Stimulated activated CD4-positive, alpha-beta T cell treated with anti-CD3 and anti-CD28 coated beads, TNF-alpha, amount 100 ng/mL, for 1 hour (primary cell): ENCODE data around the gene MBNL1.
"Not testable (repeated sequence)": the region's sequence is repeated elsewhere in the genome, so short reads cannot be mapped to it uniquely, and the experiment has no call there.

Experiments used
- DNase-seq, 3 donors: peaks; one replicate each; pipeline ENCODE4 v3.0.0-alpha.2; 2020; ENCODE audit warnings: low read depth in 3 of 3, low spot score in 1 of 3

MBNL1 gene

DNA sequence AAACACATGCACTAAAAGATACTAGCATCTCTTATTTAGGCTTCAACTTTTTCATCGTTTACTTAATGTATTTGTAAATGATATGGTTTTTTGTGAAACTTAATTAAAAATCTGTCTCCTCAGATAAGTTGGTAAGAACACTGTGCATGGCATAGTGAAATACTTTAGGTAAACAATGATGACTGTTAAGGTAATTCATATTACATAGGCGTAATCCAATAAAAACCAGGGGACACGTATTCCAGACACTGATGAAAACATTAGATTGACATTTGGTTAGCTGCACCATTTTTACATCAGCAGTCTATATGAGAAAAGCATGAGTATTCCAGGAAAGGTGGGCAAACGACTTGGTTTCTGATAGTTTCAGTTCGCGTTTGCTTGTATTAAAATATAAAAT lies 170.0 kb downstream of the MBNL1 start:
- DNase-seq = no peak

DNA sequence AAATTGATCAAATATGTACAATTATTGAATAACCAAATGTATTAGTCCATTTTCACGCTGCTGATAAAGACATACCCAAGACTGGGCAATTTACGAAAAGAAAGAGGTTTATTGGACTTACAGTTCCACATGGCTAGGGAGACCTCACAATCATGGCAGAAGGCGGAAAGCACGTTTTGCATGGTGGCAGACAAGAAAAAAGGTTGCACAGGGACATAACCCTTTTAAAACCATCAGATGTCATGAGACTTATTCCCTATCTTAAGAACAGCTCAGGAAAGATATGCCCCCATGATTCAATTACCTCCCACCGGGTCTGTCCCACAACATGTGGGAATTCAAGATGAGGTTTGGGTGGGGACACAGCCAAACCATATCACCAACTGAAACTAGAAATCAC lies 171.5 kb downstream of the MBNL1 start:
- DNase-seq = not testable (repeated sequence)

DNA sequence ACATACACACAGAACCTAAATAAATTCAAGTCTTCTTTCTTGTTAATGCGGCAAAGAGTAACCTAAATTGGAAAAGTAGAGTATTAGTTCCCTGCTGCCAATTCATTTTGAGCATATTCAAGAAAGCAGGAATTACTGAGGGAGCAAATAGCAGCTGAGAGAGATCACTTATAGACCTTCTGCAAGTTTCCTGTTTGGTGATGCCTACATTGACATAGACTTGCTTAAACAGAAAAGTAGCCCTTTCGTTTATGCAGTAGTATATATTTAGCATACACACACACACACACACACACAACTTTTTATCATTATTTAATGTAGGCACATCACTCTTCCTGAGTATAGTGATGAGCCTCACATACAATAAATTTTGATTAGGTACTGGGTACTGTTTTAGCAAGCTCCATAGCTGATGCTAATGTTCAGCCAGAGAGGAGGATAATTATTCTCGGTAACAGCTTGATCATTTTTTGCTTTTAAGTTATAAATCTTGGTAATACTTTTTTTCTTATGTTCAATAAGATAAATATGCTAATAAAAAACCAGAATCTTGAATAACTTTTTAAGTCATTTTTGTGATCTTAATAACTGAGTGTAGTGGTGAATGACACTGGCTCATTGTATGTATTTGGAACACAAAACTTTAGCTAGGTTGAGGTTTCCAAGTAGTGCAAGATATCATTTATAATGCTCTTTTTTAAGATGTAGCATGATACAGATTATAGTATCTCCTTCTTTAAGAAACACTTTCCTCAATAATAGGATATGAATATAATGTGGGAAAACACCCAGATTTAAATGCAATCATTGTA lies 174.7 kb downstream of the MBNL1 start:
- no peak for DNase-seq

DNA sequence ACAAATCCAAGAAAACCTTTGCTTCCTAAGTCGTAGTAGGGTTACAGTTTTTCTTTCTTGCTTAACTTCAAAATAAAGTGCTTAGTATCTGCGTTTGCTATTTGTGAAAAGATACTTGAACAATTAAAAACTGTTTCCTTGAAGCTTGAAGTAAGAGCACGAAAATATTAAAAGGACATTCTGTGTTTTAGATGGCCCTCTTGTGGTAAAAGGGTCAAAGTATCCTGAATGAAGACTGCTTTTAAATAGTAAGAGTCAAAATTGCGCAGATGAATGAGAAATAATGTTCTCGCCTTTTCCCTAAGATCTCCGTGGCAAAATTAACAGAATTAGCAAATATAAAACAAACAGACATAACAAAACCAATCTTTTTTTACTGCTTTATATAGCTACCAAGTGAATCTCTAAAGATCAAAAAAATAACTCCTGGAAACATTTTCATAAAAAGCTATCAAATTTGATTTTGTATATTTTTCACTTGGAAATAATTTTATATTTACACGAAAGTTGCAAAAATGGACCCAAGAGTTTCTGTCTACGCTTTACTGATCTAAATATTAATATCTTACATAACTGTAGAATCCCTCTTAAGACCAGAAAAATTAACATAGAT lies 175.4 kb downstream of the MBNL1 start:
- DNase-seq = no peak

DNA sequence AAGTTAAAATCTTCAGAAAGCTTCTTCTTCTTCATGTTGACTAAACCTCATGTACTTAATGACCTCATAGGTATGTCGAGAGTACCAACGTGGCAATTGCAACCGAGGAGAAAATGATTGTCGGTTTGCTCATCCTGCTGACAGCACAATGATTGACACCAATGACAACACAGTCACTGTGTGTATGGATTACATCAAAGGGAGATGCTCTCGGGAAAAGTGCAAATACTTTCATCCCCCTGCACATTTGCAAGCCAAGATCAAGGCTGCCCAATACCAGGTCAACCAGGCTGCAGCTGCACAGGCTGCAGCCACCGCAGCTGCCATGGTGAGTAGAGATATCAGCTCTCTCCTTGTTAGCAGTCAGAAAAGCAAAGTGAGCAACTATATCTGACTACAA lies 176.5 kb downstream of the MBNL1 start:
- DNase-seq = no peak

DNA sequence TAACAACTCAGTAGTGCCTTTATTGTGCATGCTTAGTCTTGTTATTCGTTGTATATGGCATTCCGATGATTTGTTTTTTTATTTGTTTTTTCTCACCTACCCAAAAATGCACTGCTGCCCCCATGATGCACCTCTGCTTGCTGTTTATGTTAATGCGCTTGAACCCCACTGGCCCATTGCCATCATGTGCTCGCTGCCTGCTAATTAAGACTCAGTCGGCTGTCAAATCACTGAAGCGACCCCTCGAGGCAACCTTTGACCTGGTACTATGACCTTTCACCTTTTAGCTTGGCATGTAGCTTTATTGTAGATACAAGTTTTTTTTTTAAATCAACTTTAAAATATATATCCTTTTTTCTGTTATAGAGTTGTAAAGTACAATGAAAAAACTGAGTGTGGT lies 177.8 kb downstream of the MBNL1 start:
- no peak for DNase-seq

DNA sequence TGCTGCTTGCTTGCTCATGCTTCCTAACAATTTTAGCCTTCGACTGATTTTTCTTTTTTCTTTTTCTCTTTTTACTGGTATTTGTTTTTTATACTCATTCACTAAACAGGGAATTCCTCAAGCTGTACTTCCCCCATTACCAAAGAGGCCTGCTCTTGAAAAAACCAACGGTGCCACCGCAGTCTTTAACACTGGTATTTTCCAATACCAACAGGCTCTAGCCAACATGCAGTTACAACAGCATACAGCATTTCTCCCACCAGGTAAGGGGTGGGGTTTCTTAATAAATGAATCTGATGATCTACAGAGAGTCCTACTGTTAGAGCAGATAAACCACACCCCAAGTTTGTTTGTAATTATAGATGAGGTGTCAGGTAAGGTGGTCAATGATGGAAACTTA lies 178.8 kb downstream of the MBNL1 start:
- no peak for DNase-seq

DNA sequence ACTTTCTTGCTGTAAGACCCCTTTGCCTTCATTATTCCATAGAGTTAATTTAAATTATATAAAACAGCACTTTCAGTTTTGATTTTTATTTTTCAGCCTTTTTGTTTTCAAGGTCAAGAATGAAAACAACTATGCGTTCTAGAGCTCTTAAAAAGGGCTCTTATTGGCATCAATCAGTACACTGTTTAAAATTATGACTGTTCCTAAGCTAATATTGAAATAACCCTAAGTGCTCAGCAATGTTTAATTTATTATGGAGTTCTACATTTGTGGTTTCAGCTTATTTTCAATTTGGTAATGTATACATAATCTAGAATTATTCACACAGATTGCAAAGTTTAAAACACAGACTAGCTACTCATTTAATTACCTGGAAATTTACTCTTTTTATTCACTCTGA lies 179.4 kb downstream of the MBNL1 start:
- no peak for DNase-seq

DNA sequence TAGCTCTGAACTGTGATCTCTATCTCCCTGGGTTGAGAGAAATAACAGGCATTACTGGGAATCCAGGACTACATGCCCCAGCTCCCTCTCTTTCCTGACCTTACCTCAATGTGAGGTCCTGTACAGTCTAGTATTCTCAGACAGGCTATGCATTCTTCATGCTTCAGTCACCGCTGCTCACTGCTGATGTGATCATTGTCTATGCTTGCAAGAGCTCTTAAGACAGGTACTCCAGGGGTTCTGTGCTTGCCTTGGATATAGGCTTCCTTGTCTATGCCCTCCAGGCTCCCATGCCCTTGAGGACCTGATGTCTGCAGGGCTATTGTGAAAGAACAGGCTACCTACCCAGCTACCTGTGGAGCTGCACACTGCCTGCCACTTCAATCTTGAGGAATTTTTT lies 183.6 kb downstream of the MBNL1 start:
- DNase-seq = no peak

DNA sequence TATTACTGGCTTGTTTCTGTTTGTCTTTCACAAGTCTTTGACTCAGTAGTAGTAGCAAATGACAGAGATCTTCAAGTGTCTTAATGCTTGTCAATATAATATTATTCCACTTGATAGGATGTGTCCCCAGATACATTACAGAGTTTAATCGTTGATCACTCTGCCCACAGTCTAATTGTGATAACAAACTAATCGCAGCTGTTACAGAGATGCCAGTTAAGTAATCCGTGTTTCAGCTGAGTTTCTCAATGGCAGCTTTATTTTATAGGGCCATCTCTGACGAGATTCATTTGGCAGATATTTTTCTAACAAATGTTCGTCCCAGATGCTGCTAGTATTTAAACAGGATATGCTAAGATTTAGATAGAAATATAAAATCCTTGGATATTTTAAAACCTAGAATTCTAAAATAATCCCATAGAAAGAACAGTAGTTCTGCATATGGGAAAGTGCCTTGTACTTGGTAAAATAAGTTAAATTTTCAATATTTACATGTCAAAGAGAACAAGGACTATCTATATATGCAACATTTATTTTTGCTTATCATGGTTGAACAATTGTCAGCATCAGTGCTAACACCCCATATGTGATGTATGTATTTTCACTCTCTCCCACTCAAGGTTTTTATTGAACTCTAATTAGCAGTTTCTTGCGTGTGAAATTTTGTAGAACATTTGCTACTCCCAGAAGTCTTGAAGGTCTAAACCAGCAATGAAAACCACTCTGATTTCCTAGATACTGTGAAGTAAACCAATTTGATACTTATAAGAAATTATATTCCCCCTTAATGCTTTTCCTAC lies 185.5 kb downstream of the MBNL1 start:
- no peak for DNase-seq

DNA sequence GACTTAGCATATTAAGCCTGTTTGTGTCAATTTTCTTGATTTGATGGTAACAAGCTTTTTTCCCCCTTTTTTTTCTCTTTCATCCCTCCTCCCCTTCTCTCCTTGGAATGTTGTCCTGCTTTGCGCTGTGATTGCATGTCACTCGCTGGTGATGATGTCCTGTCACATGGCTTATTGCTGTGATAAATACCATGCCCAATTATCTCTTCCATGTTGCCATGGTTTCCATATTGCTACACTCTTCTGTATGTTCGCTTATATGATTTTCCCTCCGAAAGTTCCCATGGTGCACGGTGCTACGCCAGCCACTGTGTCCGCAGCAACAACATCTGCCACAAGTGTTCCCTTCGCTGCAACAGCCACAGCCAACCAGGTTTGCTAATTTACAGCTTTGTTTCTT lies 187.3 kb downstream of the MBNL1 start:
- no peak for DNase-seq

DNA sequence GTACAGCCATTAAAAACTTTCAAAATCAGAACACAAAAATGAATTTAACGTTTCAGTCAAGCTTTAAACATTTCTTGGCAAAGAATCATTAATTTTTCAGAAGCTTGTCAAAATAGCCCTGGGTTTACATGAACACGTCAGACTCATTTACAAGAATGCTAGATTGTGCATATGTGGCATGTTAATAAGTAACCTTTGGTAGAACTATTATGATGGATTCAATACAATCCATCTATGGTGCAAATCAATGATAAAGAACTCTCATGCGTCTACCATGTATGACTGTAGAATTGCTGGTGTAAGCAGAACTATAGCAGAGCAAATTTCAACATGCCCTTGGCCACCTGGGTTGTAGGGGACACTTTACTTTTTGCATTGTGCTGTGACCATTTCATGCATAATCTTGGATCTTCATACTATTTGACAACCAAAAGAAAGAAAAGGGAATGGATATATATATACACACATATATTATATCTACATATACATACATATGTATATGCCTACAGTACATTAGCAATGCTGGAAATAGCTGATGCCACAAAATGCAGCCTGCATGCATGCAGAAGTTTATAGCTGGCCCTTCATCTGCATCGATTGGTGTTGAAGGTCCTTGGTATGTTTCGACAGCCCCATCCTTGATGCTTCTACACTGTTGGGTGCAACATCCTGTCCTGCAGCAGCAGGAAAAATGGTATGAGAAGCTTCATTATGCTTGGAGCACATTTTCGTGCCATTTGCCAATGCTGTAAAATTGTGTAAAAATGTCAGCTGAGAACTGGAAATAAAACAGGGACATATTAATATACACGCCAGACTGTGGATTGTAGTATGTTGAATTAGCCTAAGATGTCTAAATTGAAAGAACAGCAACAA lies 189.0 kb downstream of the MBNL1 start:
- no peak for DNase-seq

DNA sequence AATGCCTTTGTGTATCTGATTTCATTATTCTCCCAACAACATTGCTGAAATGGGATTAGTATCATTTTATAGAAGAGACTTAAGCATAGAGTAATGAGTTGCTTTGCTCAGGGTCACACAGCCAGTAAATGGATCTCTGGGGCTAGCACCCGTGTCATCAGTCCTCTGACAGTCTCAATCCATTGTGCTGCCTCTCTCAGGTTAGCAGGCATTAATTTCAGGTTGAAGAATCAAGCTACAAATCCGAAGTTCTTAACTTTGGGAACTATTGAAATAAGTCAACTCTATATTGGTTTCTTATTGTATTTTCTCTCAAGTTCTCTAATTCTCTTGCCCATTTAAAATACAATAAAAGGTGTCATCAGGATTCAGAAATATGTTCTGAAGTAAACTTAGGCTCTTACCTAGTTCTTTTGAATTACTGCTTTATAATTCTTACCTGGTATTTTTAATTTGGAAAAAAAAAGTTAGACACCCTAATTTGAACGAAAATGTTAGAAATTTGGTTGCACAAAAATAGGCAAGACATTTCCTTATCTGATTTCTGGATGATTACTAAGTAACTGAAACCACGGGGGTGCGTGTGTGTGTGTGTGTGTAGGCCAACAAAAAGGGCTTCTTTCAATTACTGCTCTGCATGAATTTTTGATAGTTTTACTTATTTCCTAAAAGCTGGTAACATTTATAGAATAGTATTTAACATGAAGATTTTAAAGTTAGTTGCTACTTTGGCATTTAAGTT lies 189.8 kb downstream of the MBNL1 start:
- DNase-seq = no peak

DNA sequence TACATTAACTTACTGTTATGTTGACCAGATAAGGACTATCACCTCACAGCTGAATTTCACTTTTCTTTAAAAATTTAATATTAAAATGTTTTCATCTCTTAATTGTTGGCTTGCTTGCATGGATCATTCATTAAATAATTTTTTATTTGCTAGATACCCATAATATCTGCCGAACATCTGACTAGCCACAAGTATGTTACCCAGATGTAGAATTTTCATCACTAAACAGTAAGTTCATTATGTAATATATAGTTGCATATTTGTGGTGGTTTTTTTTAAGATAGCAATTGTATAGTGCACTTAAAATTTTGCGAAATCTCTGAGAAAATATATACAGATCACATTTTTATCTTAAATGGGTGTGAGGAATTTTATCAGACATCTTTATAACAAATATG lies 190.4 kb downstream of the MBNL1 start:
- DNase-seq = no peak

DNA sequence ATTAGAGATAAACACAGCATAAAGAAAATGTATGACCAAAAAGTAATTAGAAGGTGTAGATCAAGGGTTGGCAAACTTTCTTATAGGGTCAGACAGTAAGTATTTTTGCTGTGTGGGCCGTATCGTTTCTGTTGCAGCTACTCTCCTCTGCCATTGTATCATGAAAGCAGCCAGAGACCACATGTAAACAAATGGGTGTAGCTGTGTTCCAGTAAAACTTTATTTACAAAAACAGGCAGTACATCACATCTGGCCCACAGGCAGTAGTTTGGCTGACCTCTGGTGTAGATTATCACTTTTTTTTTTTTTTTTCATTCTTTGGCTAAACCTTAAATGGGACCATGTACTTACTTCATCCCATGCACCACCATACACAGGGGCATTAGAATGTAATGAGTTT lies 190.8 kb downstream of the MBNL1 start:
- no peak for DNase-seq

DNA sequence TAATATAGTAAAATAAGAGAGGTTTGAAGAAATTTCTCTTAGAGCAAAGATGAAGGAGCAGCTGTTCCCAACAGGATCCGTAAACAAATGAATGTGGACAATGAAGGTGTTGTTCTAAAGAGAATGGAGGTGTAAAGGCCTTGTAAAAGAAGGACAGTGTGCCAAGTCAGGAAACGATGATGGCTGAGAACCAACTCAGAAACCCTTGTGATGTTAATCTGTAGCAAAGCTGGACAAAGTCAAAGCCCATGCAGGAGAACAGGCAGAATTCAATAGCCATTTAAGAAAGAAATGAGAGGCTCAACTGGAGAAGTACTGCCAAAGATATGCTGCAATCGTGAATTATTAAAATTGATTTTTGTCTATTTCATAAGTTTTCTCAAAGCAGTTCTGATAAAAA lies 192.2 kb downstream of the MBNL1 start:
- no peak for DNase-seq

DNA sequence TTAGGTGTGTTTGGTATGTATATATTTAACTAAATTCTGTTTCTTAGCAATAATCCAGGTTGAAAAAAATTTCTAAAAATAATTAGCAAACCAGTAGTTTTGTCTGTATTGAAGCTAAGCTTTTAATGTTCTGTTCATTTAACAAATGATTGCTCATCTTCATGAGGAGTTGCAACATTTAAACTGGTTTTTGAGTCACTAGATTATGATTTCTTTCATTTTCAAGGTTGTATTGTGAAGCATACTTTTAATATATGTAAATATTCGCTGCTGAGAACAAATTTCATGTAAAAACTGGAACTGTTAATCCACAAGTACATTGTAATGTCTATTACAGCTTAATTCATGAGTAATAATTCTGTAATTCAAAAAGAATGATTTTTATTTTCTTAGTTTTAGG lies 192.7 kb downstream of the MBNL1 start:
- DNase-seq = no peak

DNA sequence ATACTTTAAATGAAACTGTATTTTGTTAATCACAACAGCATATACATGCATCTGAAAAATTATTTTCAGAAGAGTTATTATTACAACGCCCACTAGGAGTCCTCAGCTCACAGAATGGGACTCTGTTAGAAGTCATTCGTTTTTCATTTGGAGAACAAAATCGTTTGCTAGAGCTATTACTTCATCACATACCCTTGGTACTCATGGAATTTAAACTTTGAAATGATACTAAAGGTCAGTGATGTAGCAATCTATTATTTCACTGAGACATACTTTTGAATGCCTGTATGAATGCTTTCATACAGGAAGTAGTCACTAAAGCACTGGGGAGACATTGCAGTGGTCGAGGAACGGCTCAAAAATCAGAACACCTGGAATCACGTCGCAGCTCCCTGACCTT lies 198.1 kb downstream of the MBNL1 start:
- DNase-seq = no peak

DNA sequence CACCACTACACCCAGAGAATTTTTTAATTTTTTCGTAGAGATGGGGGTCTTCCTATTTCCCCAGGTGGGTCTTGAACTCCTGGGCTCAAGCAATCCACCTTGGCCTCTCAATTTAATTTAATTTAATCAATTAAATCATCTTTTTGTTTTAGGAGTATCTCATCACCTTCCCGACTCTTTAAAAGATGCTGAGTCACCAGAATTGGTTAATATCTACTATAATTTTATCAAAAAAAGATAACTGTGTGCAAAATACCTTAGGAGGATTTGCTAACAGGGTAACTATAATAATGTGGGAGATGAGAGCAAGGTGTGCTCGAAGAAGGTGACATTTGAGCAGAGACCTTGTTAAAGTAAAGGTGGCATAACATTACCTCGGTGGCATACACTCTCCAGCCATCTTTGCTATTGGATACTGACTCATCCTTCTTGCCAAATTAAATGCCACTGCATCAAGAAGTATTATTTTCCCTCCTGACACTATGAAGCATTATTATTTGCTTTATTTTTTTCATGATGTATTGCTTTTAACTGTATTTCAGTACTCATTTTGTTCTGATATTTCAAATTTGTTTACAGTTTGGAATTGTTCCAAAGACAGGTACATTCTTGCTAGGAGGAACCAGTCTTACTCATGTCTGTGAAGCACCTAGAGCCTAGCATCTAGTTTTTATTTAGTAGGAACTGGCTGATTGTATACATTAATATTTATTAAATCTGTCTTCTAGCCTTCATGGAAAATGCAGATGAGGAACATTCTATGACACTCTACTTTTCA lies 200.7 kb downstream of the MBNL1 start:
- no peak for DNase-seq

DNA sequence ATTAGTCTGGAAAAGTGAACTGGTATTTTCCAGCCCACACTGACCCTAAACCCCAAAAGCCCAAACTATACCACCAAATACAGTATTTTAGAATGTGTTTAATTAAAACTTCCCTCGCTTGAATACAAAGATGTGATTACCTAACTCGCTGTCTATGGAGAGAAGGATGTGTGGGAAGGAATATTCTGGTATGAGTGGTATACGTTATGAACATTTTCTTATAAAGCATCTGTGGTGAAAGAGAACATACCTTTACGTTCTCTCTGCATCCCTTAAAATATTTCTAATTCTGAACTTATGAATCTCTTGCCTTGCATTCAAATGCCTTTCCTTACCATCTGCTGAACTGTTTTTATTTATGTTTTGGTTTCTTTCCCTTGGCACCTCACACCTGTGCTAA lies 201.4 kb downstream of the MBNL1 start:
- DNase-seq = no peak
